Measurements from ENCODE around the gene SPATA31C2.
A peak's percentile ranks its signal among the peaks of the same experiment; 100 is the strongest.

Gene SPATA31C2

GRCh38 chr9:88173378-88173999 is 35.2 kb upstream of the SPATA31C2 start:
- 100% methylated on average over 1 of the region's 10 CpGs for whole genome bisulfite sequencing (ENCODE audit: extremely low coverage, insufficient coverage, low lambda C conversion rate)
- no peak overlapping the region for H4K5ac ChIP-seq (ENCODE audit: low read length)

GRCh38 chr9:88169700-88170099 is 31.4 kb upstream of the SPATA31C2 start:
- H3K56ac ChIP-seq (ENCODE audit: low read length): no peak overlapping the region
- H2BK120ac ChIP-seq (ENCODE audit: low read depth, low read length): no peak overlapping the region
- H3K4me1 ChIP-seq (ENCODE audit: control insufficient read depth, low read depth, low read length): no peaks in the 10 kb centered on the region
- H2BK15ac ChIP-seq (replicated peaks; ENCODE audit: low read depth): no peak overlapping the region
- no peak overlapping the region for H3K4me2 ChIP-seq (ENCODE audit: low read length)
- H3K18ac ChIP-seq (ENCODE audit: low read length): no peak overlapping the region
- no peak overlapping the region for H3K4ac ChIP-seq (ENCODE audit: low read depth, low read length)
- H3K79me1 ChIP-seq (ENCODE audit: low read length): no peaks in the 10 kb centered on the region
- no peak overlapping the region for H3K27ac ChIP-seq (ENCODE audit: low read depth, low read length)
- no peaks in the 10 kb centered on the region for H3K79me2 ChIP-seq (ENCODE audit: control insufficient read depth, insufficient read depth, low read length)
- no peak overlapping the region for H3K23ac ChIP-seq (ENCODE audit: low read length)
- no peak overlapping the region for H2AK5ac ChIP-seq (ENCODE audit: low read length)
- H4K8ac ChIP-seq (ENCODE audit: low read depth, low read length): no peak overlapping the region
- no peaks in the 10 kb centered on the region for H3K36me3 ChIP-seq (ENCODE audit: control insufficient read depth, insufficient read depth, low read length)
- no peak overlapping the region for H3K4me3 ChIP-seq (ENCODE audit: low read length)
- no peak overlapping the region for H3K9ac ChIP-seq (ENCODE audit: low read length)
- no peak overlapping the region for H4K5ac ChIP-seq (ENCODE audit: low read length)
- no peaks in the 10 kb centered on the region for H3K27me3 ChIP-seq (ENCODE audit: insufficient read depth, low read length, poor library complexity)
- DNase-seq: no peak
- H2BK5ac ChIP-seq (ENCODE audit: low read length): no peak overlapping the region

More at GRCh38 chr9:88173378-88173999, 35.2 kb upstream of the SPATA31C2 start:
- H3K36me3 ChIP-seq (ENCODE audit: control insufficient read depth, insufficient read depth, low read length): no peaks in the 10 kb centered on the region
- no peaks in the 10 kb centered on the region for H3K79me1 ChIP-seq (ENCODE audit: low read length)
- H3K4me1 ChIP-seq (ENCODE audit: control insufficient read depth, low read depth, low read length): no peaks in the 10 kb centered on the region
- H3K27ac ChIP-seq (ENCODE audit: low read depth, low read length): no peak overlapping the region
- H3K4me3 ChIP-seq (ENCODE audit: low read length): no peak overlapping the region
- no peak overlapping the region for H3K4me2 ChIP-seq (ENCODE audit: low read length)
- no peak overlapping the region for H2BK5ac ChIP-seq (ENCODE audit: low read length)
- H2BK15ac ChIP-seq (replicated peaks; ENCODE audit: low read depth): no peak overlapping the region
- H3K9ac ChIP-seq (ENCODE audit: low read length): no peak overlapping the region
- no peaks in the 10 kb centered on the region for H3K79me2 ChIP-seq (ENCODE audit: control insufficient read depth, insufficient read depth, low read length)
- no peak overlapping the region for H3K18ac ChIP-seq (ENCODE audit: low read length)
- DNase-seq: peak; percentile 93
- no peak overlapping the region for H3K23ac ChIP-seq (ENCODE audit: low read length)
- H3K56ac ChIP-seq (ENCODE audit: low read length): no peak overlapping the region
- no peak overlapping the region for H3K4ac ChIP-seq (ENCODE audit: low read depth, low read length)
- no peaks in the 10 kb centered on the region for H3K27me3 ChIP-seq (ENCODE audit: insufficient read depth, low read length, poor library complexity)
- no peak overlapping the region for H4K8ac ChIP-seq (ENCODE audit: low read depth, low read length)
- no peak overlapping the region for H2AK5ac ChIP-seq (ENCODE audit: low read length)
- no peak overlapping the region for H2BK120ac ChIP-seq (ENCODE audit: low read depth, low read length)

DNA sequence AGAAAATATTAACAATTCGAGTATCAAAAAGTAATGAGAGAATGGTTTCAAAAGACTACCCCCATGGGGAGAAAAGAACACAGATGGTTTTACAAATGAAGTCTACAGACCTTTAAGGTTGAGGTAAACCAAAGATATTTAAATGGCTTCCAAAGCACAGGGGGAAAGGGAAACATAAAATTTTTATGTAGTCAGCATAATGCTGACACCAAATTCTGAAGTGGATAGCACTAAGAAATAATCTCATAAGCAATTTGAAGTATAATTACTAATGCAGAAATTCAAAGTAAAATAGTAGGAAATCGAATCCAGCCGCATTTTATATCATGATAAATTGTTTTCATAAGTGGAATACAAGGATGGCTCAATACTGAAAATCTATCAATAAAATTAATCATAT is 30.3 kb upstream of the SPATA31C2 start:
- no CpG with 5 or more reads among the region's 3 CpGs for WGBS (ENCODE audit: extremely low coverage, insufficient coverage, low lambda C conversion rate)
- no peak overlapping the region for H3K27ac ChIP-seq (ENCODE audit: low read depth, low read length)
- no peak overlapping the region for H3K18ac ChIP-seq (ENCODE audit: low read length)
- no peak overlapping the region for H2AK5ac ChIP-seq (ENCODE audit: low read length)
- no peak overlapping the region for H2BK5ac ChIP-seq (ENCODE audit: low read length)
- H3K4me2 ChIP-seq (ENCODE audit: low read length): no peak overlapping the region
- no peak overlapping the region for H4K5ac ChIP-seq (ENCODE audit: low read length)
- no peak overlapping the region for H2BK15ac ChIP-seq (replicated peaks; ENCODE audit: low read depth)
- no peak overlapping the region for H3K23ac ChIP-seq (ENCODE audit: low read length)
- H3K79me2 ChIP-seq (ENCODE audit: control insufficient read depth, insufficient read depth, low read length): no peaks in the 10 kb centered on the region
- no peaks in the 10 kb centered on the region for H3K79me1 ChIP-seq (ENCODE audit: low read length)
- no peak overlapping the region for H2BK120ac ChIP-seq (ENCODE audit: low read depth, low read length)
- H3K9ac ChIP-seq (ENCODE audit: low read length): no peak overlapping the region
- no peak for DNase-seq
- H3K27me3 ChIP-seq (ENCODE audit: insufficient read depth, low read length, poor library complexity): no peaks in the 10 kb centered on the region
- no peak overlapping the region for H3K4me3 ChIP-seq (ENCODE audit: low read length)
- H3K36me3 ChIP-seq (ENCODE audit: control insufficient read depth, insufficient read depth, low read length): no peaks in the 10 kb centered on the region
- H3K4ac ChIP-seq (ENCODE audit: low read depth, low read length): no peak overlapping the region
- no peak overlapping the region for H3K56ac ChIP-seq (ENCODE audit: low read length)
- H4K8ac ChIP-seq (ENCODE audit: low read depth, low read length): no peak overlapping the region
- H3K4me1 ChIP-seq (ENCODE audit: control insufficient read depth, low read depth, low read length): no peaks in the 10 kb centered on the region

GRCh38 chr9:88166660-88167059 is 28.4 kb upstream of the SPATA31C2 start:
- no peaks in the 10 kb centered on the region for H3K79me2 ChIP-seq (ENCODE audit: control insufficient read depth, insufficient read depth, low read length)
- no peak overlapping the region for H2BK15ac ChIP-seq (replicated peaks; ENCODE audit: low read depth)
- H3K23ac ChIP-seq (ENCODE audit: low read length): no peak overlapping the region
- H3K4me2 ChIP-seq (ENCODE audit: low read length): no peak overlapping the region
- H3K4me1 ChIP-seq (ENCODE audit: control insufficient read depth, low read depth, low read length): no peaks in the 10 kb centered on the region
- no peaks in the 10 kb centered on the region for H3K27me3 ChIP-seq (ENCODE audit: insufficient read depth, low read length, poor library complexity)
- H3K36me3 ChIP-seq (ENCODE audit: control insufficient read depth, insufficient read depth, low read length): no peaks in the 10 kb centered on the region
- no peak overlapping the region for H4K5ac ChIP-seq (ENCODE audit: low read length)
- no peak overlapping the region for H2BK5ac ChIP-seq (ENCODE audit: low read length)
- no peak for DNase-seq
- H3K9ac ChIP-seq (ENCODE audit: low read length): no peak overlapping the region
- no peak overlapping the region for H3K4me3 ChIP-seq (ENCODE audit: low read length)
- no peak overlapping the region for H3K56ac ChIP-seq (ENCODE audit: low read length)
- H4K8ac ChIP-seq (ENCODE audit: low read depth, low read length): no peak overlapping the region
- H2BK120ac ChIP-seq (ENCODE audit: low read depth, low read length): no peak overlapping the region
- no peak overlapping the region for H2AK5ac ChIP-seq (ENCODE audit: low read length)
- no peaks in the 10 kb centered on the region for H3K79me1 ChIP-seq (ENCODE audit: low read length)
- no peak overlapping the region for H3K18ac ChIP-seq (ENCODE audit: low read length)
- WGBS (ENCODE audit: extremely low coverage, insufficient coverage, low lambda C conversion rate): no CpG with 5 or more reads among the region's 1 CpG
- H3K27ac ChIP-seq (ENCODE audit: low read depth, low read length): no peak overlapping the region
- H3K4ac ChIP-seq (ENCODE audit: low read depth, low read length): no peak overlapping the region

GRCh38 chr9:88164850-88165249 is 26.6 kb upstream of the SPATA31C2 start:
- no peak overlapping the region for H3K4me3 ChIP-seq (ENCODE audit: low read length)
- WGBS (ENCODE audit: extremely low coverage, insufficient coverage, low lambda C conversion rate): no CpG with 5 or more reads among the region's 3 CpGs
- H2BK120ac ChIP-seq (ENCODE audit: low read depth, low read length): no peak overlapping the region
- H3K4ac ChIP-seq (ENCODE audit: low read depth, low read length): no peak overlapping the region
- no peaks in the 10 kb centered on the region for H3K36me3 ChIP-seq (ENCODE audit: control insufficient read depth, insufficient read depth, low read length)
- no peaks in the 10 kb centered on the region for H3K79me1 ChIP-seq (ENCODE audit: low read length)
- H3K79me2 ChIP-seq (ENCODE audit: control insufficient read depth, insufficient read depth, low read length): no peaks in the 10 kb centered on the region
- H2BK5ac ChIP-seq (ENCODE audit: low read length): no peak overlapping the region
- no peaks in the 10 kb centered on the region for H3K27me3 ChIP-seq (ENCODE audit: insufficient read depth, low read length, poor library complexity)
- no peak overlapping the region for H2AK5ac ChIP-seq (ENCODE audit: low read length)
- no peak overlapping the region for H3K56ac ChIP-seq (ENCODE audit: low read length)
- no peak overlapping the region for H3K4me2 ChIP-seq (ENCODE audit: low read length)
- no peak overlapping the region for H2BK15ac ChIP-seq (replicated peaks; ENCODE audit: low read depth)
- no peak overlapping the region for H3K23ac ChIP-seq (ENCODE audit: low read length)
- H4K8ac ChIP-seq (ENCODE audit: low read depth, low read length): no peak overlapping the region
- H3K9ac ChIP-seq (ENCODE audit: low read length): no peak overlapping the region
- no peak overlapping the region for H4K5ac ChIP-seq (ENCODE audit: low read length)
- no peak for DNase-seq
- H3K27ac ChIP-seq (ENCODE audit: low read depth, low read length): no peak overlapping the region
- peaks cover 2% of the 10 kb centered on the region for H3K4me1 ChIP-seq (ENCODE audit: control insufficient read depth, low read depth, low read length)
- H3K18ac ChIP-seq (ENCODE audit: low read length): no peak overlapping the region

GRCh38 chr9:88161144-88161543 is 22.9 kb upstream of the SPATA31C2 start:
- H4K8ac ChIP-seq (ENCODE audit: low read depth, low read length): no peak overlapping the region
- no peaks in the 10 kb centered on the region for H3K79me1 ChIP-seq (ENCODE audit: low read length)
- no peak overlapping the region for H2BK120ac ChIP-seq (ENCODE audit: low read depth, low read length)
- no peaks in the 10 kb centered on the region for H3K36me3 ChIP-seq (ENCODE audit: control insufficient read depth, insufficient read depth, low read length)
- H3K27me3 ChIP-seq (ENCODE audit: insufficient read depth, low read length, poor library complexity): no peaks in the 10 kb centered on the region
- no peak overlapping the region for H2AK5ac ChIP-seq (ENCODE audit: low read length)
- H3K4me2 ChIP-seq (ENCODE audit: low read length): no peak overlapping the region
- no peak overlapping the region for H3K9ac ChIP-seq (ENCODE audit: low read length)
- H2BK5ac ChIP-seq (ENCODE audit: low read length): no peak overlapping the region
- no peak overlapping the region for H3K56ac ChIP-seq (ENCODE audit: low read length)
- H4K5ac ChIP-seq (ENCODE audit: low read length): no peak overlapping the region
- no peak overlapping the region for H3K27ac ChIP-seq (ENCODE audit: low read depth, low read length)
- peaks cover 2% of the 10 kb centered on the region for H3K4me1 ChIP-seq (ENCODE audit: control insufficient read depth, low read depth, low read length)
- H2BK15ac ChIP-seq (replicated peaks; ENCODE audit: low read depth): no peak overlapping the region
- no CpG with 5 or more reads among the region's 6 CpGs for WGBS (ENCODE audit: extremely low coverage, insufficient coverage, low lambda C conversion rate)
- H3K4me3 ChIP-seq (ENCODE audit: low read length): no peak overlapping the region
- H3K18ac ChIP-seq (ENCODE audit: low read length): no peak overlapping the region
- peak; percentile 64 for DNase-seq
- H3K4ac ChIP-seq (ENCODE audit: low read depth, low read length): no peak overlapping the region
- H3K23ac ChIP-seq (ENCODE audit: low read length): no peak overlapping the region
- H3K79me2 ChIP-seq (ENCODE audit: control insufficient read depth, insufficient read depth, low read length): no peaks in the 10 kb centered on the region
